GM12878 (cell line): ENCODE results near the gene KBTBD3. TPM values are rescaled to one million over a fixed set of nuclear protein-coding genes. Genes with fewer than 3 reads are reported as not detected.

Experiments
- polyA plus RNA-seq, 11 experiments: library from polyadenylated mRNA; depleted of rRNA in 4 of 11; unstranded in 6 of 11; stranded (reverse) in 5 of 11; fragments of >200 nt; fragmentation: Nextera tagmentation in 4 of 11; fragmentation: Illumina TruSeq in 1 of 11; extraction: Ambion mirVana in 4 of 11; extraction: Trizol in 1 of 11; gene quantifications; 1 replicate in 1 of 11; 2 replicates in 10 of 11; pipeline versions ENCODE4 v1.2.1 to v1.2.3, GENCODE V29; 2011 to 2016; ENCODE audit warnings: inconsistent platforms in 2 of 11, missing spikeins in 2 of 11, low read depth in 1 of 11
- total RNA-seq, 4 experiments: library from RNA; depleted of rRNA in 3 of 4; stranded (reverse); fragments of >200 nt in 3 of 4; fragmentation: Illumina TruSeq in 1 of 4; extraction: Trizol in 1 of 4; gene quantifications; 2 replicates each; pipeline versions ENCODE4 v1.2.1 to v1.2.3, GENCODE V29; 2013 to 2021

KBTBD3 gene
- total and polyA plus RNA-seq, 10 of the 15 experiments (the other 5 are each of a cell fraction or from before 2014, with no cell fraction given): 1.9 to 18.1 (median 8.4) TPM

Other genes with a start within 250 kb of the KBTBD3 start
- gene MSANTD4, start 55.1 kb downstream of the KBTBD3 start, total RNA-seq (2014; rRNA removed): 18.1 and 22.9 TPM in 2 replicates
- 23.9 and 26.7 TPM in 2 replicates for gene MSANTD4, start 55.1 kb downstream of the KBTBD3 start, total RNA-seq (2014; rRNA removed; fragmentation: Illumina TruSeq; extraction: Trizol)
- gene MSANTD4, start 55.1 kb downstream of the KBTBD3 start, total RNA-seq (2021): 17.2 and 18.0 TPM in 2 replicates
- 17.2 and 23.6 TPM in 2 replicates for gene MSANTD4, start 55.1 kb downstream of the KBTBD3 start, polyA plus RNA-seq (2011; rRNA removed)
- 22.8 and 30.8 TPM in 2 replicates for gene MSANTD4, start 55.1 kb downstream of the KBTBD3 start, polyA plus RNA-seq (2014; fragmentation: Illumina TruSeq; extraction: Trizol)
- gene MSANTD4, start 55.1 kb downstream of the KBTBD3 start, polyA plus RNA-seq (2014; fragmentation: Nextera tagmentation; extraction: Ambion mirVana): 1 to 10 TPM; 8.7 to 8.8 TPM
- gene MSANTD4, start 55.1 kb downstream of the KBTBD3 start, polyA plus RNA-seq (2014; rRNA removed): 12.8 and 14.7 TPM in 2 replicates
- gene MSANTD4, start 55.1 kb downstream of the KBTBD3 start, polyA plus RNA-seq (2016; fragmentation: Nextera tagmentation; extraction: Ambion mirVana): 10 to 100 TPM; 14.7 to 14.8 TPM
- 59.4 and 64.9 TPM in 2 replicates for gene AASDHPPT, start 315 bp upstream of the KBTBD3 start, total RNA-seq (2014; rRNA removed)
- 44.0 and 47.1 TPM in 2 replicates for gene AASDHPPT, start 315 bp upstream of the KBTBD3 start, total RNA-seq (2014; rRNA removed; fragmentation: Illumina TruSeq; extraction: Trizol)
- gene AASDHPPT, start 315 bp upstream of the KBTBD3 start, total RNA-seq (2021): 45.4 and 47.2 TPM in 2 replicates
- 47.1 and 69.5 TPM in 2 replicates for gene AASDHPPT, start 315 bp upstream of the KBTBD3 start, polyA plus RNA-seq (2011; rRNA removed)
- gene AASDHPPT, start 315 bp upstream of the KBTBD3 start, polyA plus RNA-seq (2014; fragmentation: Illumina TruSeq; extraction: Trizol): 46.2 and 51.0 TPM in 2 replicates
- 10 to 100 TPM; 53.8 to 87.8 TPM for gene AASDHPPT, start 315 bp upstream of the KBTBD3 start, polyA plus RNA-seq (2014; fragmentation: Nextera tagmentation; extraction: Ambion mirVana)
- 35.0 and 37.3 TPM in 2 replicates for gene AASDHPPT, start 315 bp upstream of the KBTBD3 start, polyA plus RNA-seq (2014; rRNA removed)
- gene AASDHPPT, start 315 bp upstream of the KBTBD3 start, polyA plus RNA-seq (2016; fragmentation: Nextera tagmentation; extraction: Ambion mirVana): 10 to 100 TPM; 86.2 to 92.6 TPM